GM21360 (cell line): ENCODE data around the gene GVQW3.

Experiments used
- ATAC-seq: cut with Tn5 transposase; IDR thresholded peaks from one replicate; pipeline ENCODE4 v1.9.1; 2021; ENCODE audit warnings: mild to moderate bottlenecking, moderate library complexity; ENCODE audit not compliant: unreplicated experiment

Gene GVQW3

GRCh38 chr11:76444384-76445120 is 63.4 kb downstream of the GVQW3 start, which contains the start of gene EMSY:
EMSY (plus strand) TSS chr11:76445018; CDS start chr11:76446939, 1,921 bp downstream.
- peak; percentile 85 for ATAC-seq

DNA sequence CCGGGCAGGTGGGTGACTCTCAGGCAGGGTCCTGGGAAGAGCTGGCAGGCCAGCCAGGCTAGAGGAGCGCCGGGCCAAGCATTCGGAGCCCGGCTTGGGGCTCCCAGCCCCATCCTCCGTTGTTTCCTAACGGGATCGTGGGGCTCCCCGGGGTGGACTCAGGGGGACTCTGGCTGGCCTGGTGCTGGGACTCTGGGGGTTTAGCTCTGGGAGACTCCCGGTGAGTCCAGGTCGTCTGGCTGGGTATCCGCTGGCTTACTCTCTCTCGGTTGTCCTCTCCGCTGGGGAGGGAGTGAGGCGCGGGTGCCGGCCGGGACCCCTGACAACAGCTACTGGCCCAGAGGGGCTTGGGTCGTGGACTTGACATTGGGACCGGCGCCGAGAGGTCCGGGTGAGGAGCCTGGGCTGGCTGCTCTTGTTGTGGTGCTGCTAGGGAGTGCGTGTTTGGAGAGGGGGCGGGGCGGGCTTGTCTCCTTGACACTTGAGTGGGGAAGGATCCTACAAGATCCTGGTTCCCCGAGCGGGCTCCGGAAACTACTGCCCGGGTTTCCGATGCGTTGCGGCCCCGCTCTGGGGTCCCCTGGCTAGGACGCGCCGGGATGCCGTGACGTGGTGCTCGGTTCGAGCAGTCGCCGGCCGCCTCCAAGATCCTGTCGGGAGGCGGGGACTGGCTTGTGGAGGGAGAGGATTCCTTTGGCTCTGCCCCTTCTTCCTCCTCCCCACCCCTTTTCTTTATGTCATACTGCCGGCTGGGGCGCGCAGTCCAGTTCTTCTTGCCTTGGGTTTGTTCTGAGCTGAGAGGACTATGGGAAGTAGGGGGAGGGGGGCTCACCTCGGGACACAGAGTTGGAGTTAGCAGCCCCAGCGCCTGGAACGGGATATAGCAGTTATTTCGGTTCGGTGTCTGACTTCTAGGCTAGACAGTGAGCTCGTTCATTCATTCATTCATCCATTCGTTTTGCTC is 64.3 kb downstream of the GVQW3 start:
- peak; percentile 30 for ATAC-seq

- ATAC-seq: no peak
These were observed 67.4 kb downstream of the GVQW3 start for GRCh38 chr11:76448506-76448905.

DNA sequence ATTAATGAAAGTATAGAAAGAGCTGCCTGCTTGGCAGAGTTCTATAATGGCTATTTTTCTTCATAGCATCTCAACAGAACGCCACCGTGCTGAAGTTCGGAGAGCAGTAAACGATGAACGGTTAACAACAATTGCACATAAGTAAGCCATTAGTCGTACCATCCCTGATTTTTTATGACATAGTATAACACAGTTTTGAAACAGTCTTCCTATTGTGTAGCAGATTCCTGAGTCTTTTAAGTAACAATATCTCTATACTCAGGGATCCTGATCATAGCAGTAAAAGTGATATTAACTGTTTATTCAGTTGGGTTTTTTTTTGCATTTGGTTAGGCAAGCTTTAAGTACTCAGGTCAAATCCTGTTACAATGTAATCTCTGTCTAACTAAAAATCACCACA is 72.1 kb downstream of the GVQW3 start:
- ATAC-seq: no peak

DNA sequence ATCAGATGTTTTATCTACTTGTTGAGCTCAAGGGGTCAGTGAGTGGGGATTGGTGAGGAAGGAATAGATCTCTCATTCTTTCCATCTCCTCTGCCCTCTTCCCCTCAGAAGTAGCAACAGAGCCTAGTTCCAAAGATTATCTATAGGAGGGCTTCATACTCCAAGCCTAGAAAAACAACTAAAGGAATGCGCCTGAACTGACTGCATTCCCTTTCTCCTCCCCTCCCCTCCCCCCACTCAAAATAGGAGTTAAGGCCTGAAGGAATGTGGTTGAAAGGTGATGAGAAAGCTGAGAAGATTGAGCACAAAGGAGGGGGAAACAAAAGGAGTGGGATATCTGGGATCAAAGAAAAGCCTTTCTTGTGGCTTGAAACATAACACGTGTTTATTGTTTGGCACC is 74.2 kb downstream of the GVQW3 start:
- no peak for ATAC-seq

DNA sequence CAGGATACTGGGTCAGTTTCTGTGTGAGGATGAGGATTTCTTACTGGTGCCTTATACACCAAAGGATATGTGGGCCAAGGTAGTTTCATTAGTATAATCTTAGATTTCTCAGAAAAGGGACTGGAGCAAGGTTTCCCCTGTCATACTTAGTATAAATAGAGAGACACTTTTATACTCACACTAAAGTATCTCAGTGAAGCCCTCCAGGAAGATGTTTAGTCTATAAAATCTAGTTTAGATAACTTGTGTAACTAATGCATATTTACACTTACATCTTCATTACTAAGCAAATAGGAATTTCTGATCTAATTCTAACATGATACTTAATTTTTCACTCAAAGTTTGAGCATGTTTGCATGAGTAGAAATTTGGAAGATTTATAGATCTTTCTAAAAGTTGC is 74.8 kb downstream of the GVQW3 start:
- no peak for ATAC-seq

DNA sequence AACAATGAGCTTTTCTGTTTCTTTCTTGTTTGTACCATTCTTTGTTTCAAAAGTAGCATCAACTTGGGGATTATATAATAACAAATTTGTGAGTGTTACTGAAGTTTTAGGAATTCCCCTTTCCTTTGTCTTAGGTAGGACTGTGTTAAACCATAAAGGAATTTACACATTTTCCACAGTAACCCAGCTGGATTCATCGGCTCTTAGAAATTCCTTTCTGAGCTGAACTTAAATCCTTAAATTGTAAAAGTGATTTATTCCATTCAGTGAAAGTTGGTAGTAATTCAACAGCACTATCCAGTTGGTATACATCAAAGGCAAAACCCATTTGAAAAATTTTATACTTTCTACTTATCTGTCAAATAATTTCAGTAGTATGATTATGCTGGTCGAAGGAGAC is 75.4 kb downstream of the GVQW3 start:
- no peak for ATAC-seq
